ENCODE results near the gene MRPL52. TPM values are rescaled to one million over a fixed set of nuclear protein-coding genes. Genes with fewer than 3 reads are reported as not detected.
"Not testable (repeated sequence)": the region's sequence is repeated elsewhere in the genome, so short reads cannot be mapped to it uniquely, and the experiment has no call there.

Gene MRPL52
- total RNA-seq, 1 experiment from 2014 or later, result 134 TPM

DNA sequence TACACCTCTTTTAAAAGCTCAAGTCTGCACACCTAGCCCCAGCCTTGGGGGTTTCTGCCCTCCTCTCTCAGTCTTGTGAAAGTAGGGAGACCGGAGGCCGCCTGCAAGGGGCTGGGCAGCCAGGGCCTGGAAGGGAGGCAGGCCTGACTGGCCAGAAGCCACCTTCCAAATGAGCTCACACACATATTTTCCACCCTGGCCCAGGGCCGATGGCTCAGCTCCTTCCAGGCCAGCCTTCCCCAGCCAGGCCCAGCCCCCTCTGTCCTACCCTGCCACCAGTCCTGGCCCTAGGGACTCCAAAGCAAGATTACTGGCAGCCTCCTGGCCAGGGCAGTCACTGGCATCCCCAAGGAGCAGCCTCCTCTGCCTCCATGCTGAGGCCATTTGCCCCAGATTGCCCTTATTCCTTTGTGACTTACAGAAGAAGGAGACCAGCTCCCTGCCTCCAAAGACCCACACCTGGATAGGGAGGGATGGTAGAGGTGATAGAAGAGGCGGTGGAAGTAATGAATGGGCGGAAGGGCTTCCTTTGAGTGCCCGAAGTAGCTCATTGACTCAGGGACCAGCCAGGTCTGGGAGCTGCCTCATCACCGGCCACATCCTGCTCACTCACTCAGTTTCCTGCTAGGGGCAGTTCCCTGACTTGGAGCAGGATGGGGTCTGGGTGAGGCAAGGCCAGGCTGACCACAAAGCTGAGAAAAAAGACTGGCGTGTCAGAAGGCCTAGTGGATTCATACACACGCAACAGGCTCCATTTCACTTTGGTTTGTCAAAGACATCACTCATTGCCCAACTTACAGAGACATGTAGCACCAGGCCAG, 21.5 kb downstream of the MRPL52 start:
- no peaks in the 10 kb centered on the region for H3K9me2 ChIP-seq (ENCODE audit: insufficient read depth)
- H3K9ac ChIP-seq (ENCODE audit: low read length), result no peak overlapping the region
- no peak overlapping the region for H2AFZ ChIP-seq (ENCODE audit: low read depth, low read length, poor library complexity, severe bottlenecking)
- RAD21 ChIA-PET (ENCODE audit: low non-redundant PET in 1 of 2, low total read pairs in 2 of 2, uncharacterized antibody in 2 of 2, unreplicated experiment in 2 of 2), result no interaction called here
- TF ChIP-seq, protein P1, sequence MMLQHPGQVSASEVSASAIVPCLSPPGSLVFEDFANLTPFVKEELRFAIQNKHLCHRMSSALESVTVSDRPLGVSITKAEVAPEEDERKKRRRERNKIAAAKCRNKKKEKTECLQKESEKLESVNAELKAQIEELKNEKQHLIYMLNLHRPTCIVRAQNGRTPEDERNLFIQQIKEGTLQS (IDR thresholded peaks at IDR 0.05), result no peak
- no peak for TF ChIP-seq CBX3 (IDR thresholded peaks at IDR 0.05; ENCODE audit: low read depth)
- TF ChIP-seq ZFX (IDR thresholded peaks at IDR 0.05), result no peak
- TF ChIP-seq FOSL1 (IDR thresholded peaks at IDR 0.05; ENCODE audit: low read depth), result no peak
- no peak for TF ChIP-seq POLR2A (IDR thresholded peaks at IDR 0.05; ENCODE audit: borderline replicate concordance, extremely low read depth, insufficient read depth, insufficient read length)
- TF ChIP-seq CEBPB (IDR thresholded peaks at IDR 0.05; ENCODE audit: low read depth), result no peak
- TF ChIP-seq, protein P2, sequence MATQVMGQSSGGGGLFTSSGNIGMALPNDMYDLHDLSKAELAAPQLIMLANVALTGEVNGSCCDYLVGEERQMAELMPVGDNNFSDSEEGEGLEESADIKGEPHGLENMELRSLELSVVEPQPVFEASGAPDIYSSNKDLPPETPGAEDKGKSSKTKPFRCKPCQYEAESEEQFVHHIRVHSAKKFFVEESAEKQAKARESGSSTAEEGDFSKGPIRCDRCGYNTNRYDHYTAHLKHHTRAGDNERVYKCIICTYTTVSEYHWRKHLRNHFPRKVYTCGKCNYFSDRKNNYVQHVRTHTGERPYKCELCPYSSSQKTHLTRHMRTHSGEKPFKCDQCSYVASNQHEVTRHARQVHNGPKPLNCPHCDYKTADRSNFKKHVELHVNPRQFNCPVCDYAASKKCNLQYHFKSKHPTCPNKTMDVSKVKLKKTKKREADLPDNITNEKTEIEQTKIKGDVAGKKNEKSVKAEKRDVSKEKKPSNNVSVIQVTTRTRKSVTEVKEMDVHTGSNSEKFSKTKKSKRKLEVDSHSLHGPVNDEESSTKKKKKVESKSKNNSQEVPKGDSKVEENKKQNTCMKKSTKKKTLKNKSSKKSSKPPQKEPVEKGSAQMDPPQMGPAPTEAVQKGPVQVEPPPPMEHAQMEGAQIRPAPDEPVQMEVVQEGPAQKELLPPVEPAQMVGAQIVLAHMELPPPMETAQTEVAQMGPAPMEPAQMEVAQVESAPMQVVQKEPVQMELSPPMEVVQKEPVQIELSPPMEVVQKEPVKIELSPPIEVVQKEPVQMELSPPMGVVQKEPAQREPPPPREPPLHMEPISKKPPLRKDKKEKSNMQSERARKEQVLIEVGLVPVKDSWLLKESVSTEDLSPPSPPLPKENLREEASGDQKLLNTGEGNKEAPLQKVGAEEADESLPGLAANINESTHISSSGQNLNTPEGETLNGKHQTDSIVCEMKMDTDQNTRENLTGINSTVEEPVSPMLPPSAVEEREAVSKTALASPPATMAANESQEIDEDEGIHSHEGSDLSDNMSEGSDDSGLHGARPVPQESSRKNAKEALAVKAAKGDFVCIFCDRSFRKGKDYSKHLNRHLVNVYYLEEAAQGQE (IDR thresholded peaks at IDR 0.05; ENCODE audit: low read depth), result no peak
- no peak for TF ChIP-seq SRF (IDR thresholded peaks at IDR 0.05; ENCODE audit: low read depth)
- no peak for TF ChIP-seq ZNF274 (IDR thresholded peaks at IDR 0.05; ENCODE audit: low read depth, low read length)
- TF ChIP-seq SIN3A (IDR thresholded peaks at IDR 0.05; ENCODE audit: low read depth), result no peak
- TF ChIP-seq, protein P3, sequence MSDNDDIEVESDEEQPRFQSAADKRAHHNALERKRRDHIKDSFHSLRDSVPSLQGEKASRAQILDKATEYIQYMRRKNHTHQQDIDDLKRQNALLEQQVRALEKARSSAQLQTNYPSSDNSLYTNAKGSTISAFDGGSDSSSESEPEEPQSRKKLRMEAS (IDR thresholded peaks at IDR 0.05), result no peak
- TF ChIP-seq SP1 (IDR thresholded peaks at IDR 0.05; ENCODE audit: low read depth), result no peak
- TF ChIP-seq ELF1 (IDR thresholded peaks at IDR 0.05; ENCODE audit: borderline replicate concordance, low read depth), result no peak
- TF ChIP-seq YY1 (IDR thresholded peaks at IDR 0.05; ENCODE audit: extremely low read depth, insufficient replicate concordance, low read depth, low read length), result no peak
- TF ChIP-seq EGR1 (IDR thresholded peaks at IDR 0.05; ENCODE audit: low read depth), result no peak
- TF ChIP-seq EZH2phosphoT487 (IDR thresholded peaks at IDR 0.05; ENCODE audit: borderline replicate concordance), result no peak
- TF ChIP-seq JUND (IDR thresholded peaks at IDR 0.05), result no peak
- TF ChIP-seq EZH2 (IDR thresholded peaks at IDR 0.05), result no peak
- no peaks in the 10 kb centered on the region for H3K27me3 ChIP-seq (ENCODE audit: insufficient read depth, low read length)
- H3K4me3 ChIP-seq (replicated peaks in 1 of 2; ENCODE audit: low read depth in 1 of 2, low read length in 2 of 2), result no peak overlapping the region
- H4K20me1 ChIP-seq (ENCODE audit: insufficient read depth), result no peaks in the 10 kb centered on the region
- no TSS peak for BruUV-seq (replicated peaks)
- ATAC-seq, result no peak
- CTCF ChIA-PET, result interaction anchor here (1.0 to 5.6 kb wide), 7 partner anchors 20 to 281 kb away, joined by 4 to 41 read pairs (median 7); partner anchors contain the start of gene LRP10
- POLR2A ChIA-PET, result no interaction called here
- no peak for DNase-seq (ENCODE audit: low read depth, low spot score)
- no peaks in the 10 kb centered on the region for H3K36me3 ChIP-seq (ENCODE audit: control insufficient read depth in 1 of 2, insufficient read depth in 2 of 2, low read length in 2 of 2)
- intact Hi-C loops (cut with micrococcal nuclease), result no loop called here
- no peak overlapping the region for H3K27ac ChIP-seq (ENCODE audit: low read depth, low read length)
- H3K4me2 ChIP-seq (ENCODE audit: low read length), result no peak overlapping the region
- no peaks in the 10 kb centered on the region for H3K9me3 ChIP-seq (ENCODE audit: control insufficient read depth in 1 of 2, insufficient read depth in 1 of 2, low read depth in 1 of 2, low read length in 2 of 2)
- no peaks in the 10 kb centered on the region for H3K79me2 ChIP-seq (ENCODE audit: insufficient read depth, low read length)
- peaks cover 3 to 19% of the 10 kb centered on the region in 2 experiments; a peak in 2 of 4 replicates for H3K4me1 ChIP-seq (ENCODE audit: control insufficient read depth in 1 of 2, insufficient read depth in 2 of 2, low read length in 2 of 2)

DNA sequence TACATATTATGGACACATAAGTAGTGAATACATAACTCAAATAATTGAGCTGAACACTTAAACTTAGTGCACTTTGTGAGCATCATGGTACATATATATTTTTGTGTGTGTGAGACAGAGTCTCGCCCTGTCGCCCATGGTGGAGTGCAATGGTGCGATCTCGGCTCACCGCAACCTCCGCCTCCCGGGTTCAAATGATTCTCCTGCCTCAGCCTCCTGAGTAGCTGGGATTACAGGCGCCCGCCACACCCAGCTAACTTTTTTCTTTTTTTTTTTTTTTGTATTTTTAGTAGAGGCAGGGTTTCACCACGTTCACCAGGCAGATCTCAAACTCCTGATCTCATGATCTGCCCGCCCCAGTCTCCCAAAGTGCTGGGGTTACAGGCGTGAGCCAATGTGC, 22.5 kb downstream of the MRPL52 start:
- CTCF ChIA-PET, result interaction anchor here (0.6 to 5.6 kb wide), 17 partner anchors 9 to 292 kb away, joined by 3 to 41 read pairs (median 6); partner anchors contain the start of genes ACIN1 and LRP10
- not testable (repeated sequence) for H3K27ac ChIP-seq (ENCODE audit: low read depth, low read length); H3K4me2 ChIP-seq (ENCODE audit: low read length); H3K9ac ChIP-seq (ENCODE audit: low read length); DNase-seq (ENCODE audit: low read depth, low spot score); H3K36me3 ChIP-seq (ENCODE audit: control insufficient read depth in 1 of 2, insufficient read depth in 2 of 2, low read length in 2 of 2); H3K9me3 ChIP-seq (ENCODE audit: control insufficient read depth in 1 of 2, insufficient read depth in 1 of 2, low read depth in 1 of 2, low read length in 2 of 2); H3K4me3 ChIP-seq (replicated peaks in 1 of 2; ENCODE audit: low read depth in 1 of 2, low read length in 2 of 2); BruUV-seq (replicated peaks); H3K9me2 ChIP-seq (ENCODE audit: insufficient read depth); H3K27me3 ChIP-seq (ENCODE audit: insufficient read depth, low read length); H2AFZ ChIP-seq (ENCODE audit: low read depth, low read length, poor library complexity, severe bottlenecking); H4K20me1 ChIP-seq (ENCODE audit: insufficient read depth); H3K79me2 ChIP-seq (ENCODE audit: insufficient read depth, low read length); ATAC-seq
- intact Hi-C loops (cut with micrococcal nuclease), result loop anchor here (1.0 to 2.0 kb wide), 2 partner anchors 85 to 194 kb away; partner anchors contain the start of gene OXA1L
- peaks cover 3 to 19% of the 10 kb centered on the region in 2 experiments; a peak in 2 of 4 replicates for H3K4me1 ChIP-seq (ENCODE audit: control insufficient read depth in 1 of 2, insufficient read depth in 2 of 2, low read length in 2 of 2)
- RAD21 ChIA-PET (ENCODE audit: low non-redundant PET in 1 of 2, low total read pairs in 2 of 2, uncharacterized antibody in 2 of 2, unreplicated experiment in 2 of 2), result interaction anchor here (0.6 to 2.2 kb wide), 7 partner anchors 19 to 290 kb away, joined by 3 to 8 read pairs (median 3); partner anchors contain the start of gene LRP10 (in 1 of the 2)
- POLR2A ChIA-PET, result interaction anchor here (0.7 to 1.3 kb wide), 3 partner anchors 28 to 201 kb away, joined by 3 to 5 read pairs (median 5); no protein-coding TSS in a partner anchor
